GM23338 (cell line): ENCODE measurements around the gene CACNA2D1. TPM values are rescaled to one million over a fixed set of nuclear protein-coding genes. Genes with fewer than 3 reads are reported as not detected.

Experiments used
- ATAC-seq: fragments of 200-7000 bp; cut with Tn5 transposase; 3 replicates; pipeline ENCODE4 v1.9.1; 2020
- DNase-seq: peaks from one replicate; pipeline ENCODE4 v3.0.0-alpha.2; 2015; ENCODE audit warnings: low spot score
- H2AFZ ChIP-seq: fragments of 200-600 bp; sonication (generic); 2 replicates; pipeline ENCODE4 v1.8.0; 2016; ENCODE audit warnings: antibody characterized with exemption, mild to moderate bottlenecking, moderate library complexity
- H3F3A ChIP-seq: fragments of 200-600 bp; sonication (generic); replicated peaks from 2 replicates; pipeline ENCODE4 v1.8.0; 2017; ENCODE audit warnings: antibody characterized with exemption, mixed run types, low read depth
- H3K27ac ChIP-seq: fragments of 200-600 bp; sonication (generic); 2 replicates; pipeline ENCODE4 v1.6.1; 2016; ENCODE audit warnings: low read depth
- H3K27me3 ChIP-seq: fragments of 200-600 bp; sonication (generic); 2 replicates; pipeline ENCODE4 v1.8.0; 2016; ENCODE audit warnings: mild to moderate bottlenecking, mixed run types, moderate library complexity; ENCODE audit not compliant: insufficient read depth
- H3K36me3 ChIP-seq: fragments of 200-600 bp; sonication (generic); 2 replicates; pipeline ENCODE4 v1.8.0; 2016; ENCODE audit warnings: mild to moderate bottlenecking; ENCODE audit not compliant: insufficient read depth
- H3K4me1 ChIP-seq: fragments of 200-600 bp; sonication (generic); 2 replicates; pipeline ENCODE4 v1.8.0; 2016; ENCODE audit warnings: mild to moderate bottlenecking, moderate library complexity; ENCODE audit not compliant: insufficient read depth
- H3K4me2 ChIP-seq: fragments of 200-600 bp; sonication (generic); 2 replicates; pipeline ENCODE4 v1.7.1; 2017; ENCODE audit warnings: mixed run types
- H3K4me3 ChIP-seq: fragments of 200-600 bp; sonication (generic); 2 replicates; pipeline ENCODE4 v1.6.1; 2016; ENCODE audit warnings: mixed run types
- H3K79me2 ChIP-seq: fragments of 200-600 bp; sonication (generic); replicated peaks from 2 replicates; pipeline ENCODE4 v1.8.0; 2017; ENCODE audit warnings: mild to moderate bottlenecking; ENCODE audit not compliant: insufficient read depth
- H3K9me2 ChIP-seq: fragments of 200-600 bp; sonication (generic); 2 replicates; pipeline ENCODE4 v1.8.0; 2017; ENCODE audit not compliant: insufficient read depth
- H4K20me1 ChIP-seq: fragments of 200-600 bp; sonication (generic); replicated peaks from 2 replicates; pipeline ENCODE4 v1.8.0; 2017; ENCODE audit warnings: mild to moderate bottlenecking; ENCODE audit not compliant: insufficient read depth
- H3K27ac Mint-ChIP-seq: 2 replicates; pipeline ENCODE4 v1.8.0; 2020; ENCODE audit warnings: inconsistent platforms, mild to moderate bottlenecking, moderate library complexity, mixed read lengths
- H3K27me3 Mint-ChIP-seq: 3 replicates; pipeline ENCODE4 v1.8.0; 2022; ENCODE audit warnings: low read depth, mild to moderate bottlenecking, moderate library complexity, mixed read lengths, inconsistent platforms; ENCODE audit not compliant: insufficient read depth, poor library complexity
- H3K36me3 Mint-ChIP-seq: 3 replicates; pipeline ENCODE4 v1.8.0; 2021; ENCODE audit warnings: low read depth, mild to moderate bottlenecking, inconsistent platforms, moderate library complexity, mixed read lengths
- H3K4me1 Mint-ChIP-seq: 3 replicates; pipeline ENCODE4 v1.8.0; 2020; ENCODE audit warnings: mild to moderate bottlenecking, inconsistent platforms, mixed read lengths
- H3K4me3 Mint-ChIP-seq: 3 replicates; pipeline ENCODE4 v1.8.0; 2021; ENCODE audit warnings: moderate library complexity, mild to moderate bottlenecking, inconsistent platforms, mixed read lengths
- H3K9me3 Mint-ChIP-seq: 3 replicates; pipeline ENCODE4 v1.8.0; 2020; ENCODE audit warnings: moderate library complexity, mild to moderate bottlenecking, inconsistent platforms, mixed read lengths
- CREB1 ChIP-seq: fragments of 250-450 bp; sonication (Bioruptor Pico); IDR thresholded peaks from 2 replicates; pipeline ENCODE4 v1.5.0; 2020; ENCODE audit warnings: low read depth, mild to moderate bottlenecking, moderate library complexity
- EZH2 ChIP-seq: fragments of 200-600 bp; sonication (generic); IDR thresholded peaks from one replicate; pipeline ENCODE4 v1.8.0; 2017; ENCODE audit warnings: antibody characterized with exemption, mild to moderate bottlenecking, low read depth; ENCODE audit not compliant: unreplicated experiment
- EZH2phosphoT487 ChIP-seq: fragments of 200-600 bp; sonication (generic); IDR thresholded peaks from one replicate; pipeline ENCODE4 v1.8.1; 2018; ENCODE audit warnings: antibody characterized with exemption; ENCODE audit not compliant: unreplicated experiment
- JUNB ChIP-seq: IDR thresholded peaks from one replicate; pipeline ENCODE4 v1.6.1; 2016; ENCODE audit warnings: antibody characterized with exemption; ENCODE audit not compliant: unreplicated experiment
- REST ChIP-seq: IDR thresholded peaks from one replicate; pipeline ENCODE4 v1.6.1; 2018; ENCODE audit warnings: antibody characterized with exemption; ENCODE audit not compliant: unreplicated experiment
- ZNF462 ChIP-seq: fragments of 250-450 bp; sonication (Bioruptor Pico); IDR thresholded peaks from 2 replicates; pipeline ENCODE4 v1.5.0; 2020; ENCODE audit warnings: mild to moderate bottlenecking, moderate library complexity
- polyA plus RNA-seq: library from polyadenylated mRNA; unstranded; fragments of >200 nt; fragmentation: Nextera tagmentation; extraction: Ambion mirVana; gene quantifications from 2 replicates; pipeline ENCODE4 v1.2.1, GENCODE V29; 2016
- total RNA-seq: library from RNA; depleted of rRNA; stranded (reverse); fragments of >200 nt; shearing (Covaris generic); gene quantifications from 2 replicates; pipeline ENCODE4 v1.2.3, GENCODE V29; 2014

Gene CACNA2D1
- total and polyA plus RNA-seq, 2 experiments from 2014 or later = 7.0 to 20.4 TPM

- no peak for TF ChIP-seq ZNF462 (CRISPR knock-in tag)
- no peak for TF ChIP-seq JUNB
Observed at GRCh38 chr7:82131215-82131614, 312.4 kb downstream of the CACNA2D1 start (continued).

- Histone ChIP-seq H3K27me3 (no peaks in the 10 kb centered on the region), H3K4me2 (no peak overlapping the region), H4K20me1 (no peaks in the 10 kb centered on the region), H3K27ac (no peak overlapping the region), H3K79me2 (no peaks in the 10 kb centered on the region), H3F3A (no peaks in the 10 kb centered on the region), H3K4me1 (no peaks in the 10 kb centered on the region), H3K36me3 (no peaks in the 10 kb centered on the region), H3K9me2 (no peaks in the 10 kb centered on the region), H3K4me3 (no peak overlapping the region), H2AFZ (no peak overlapping the region)
- Mint-ChIP-seq H3K27me3 (no peaks in the 10 kb centered on the region), H3K4me1 (no peaks in the 10 kb centered on the region), H3K36me3 (peaks cover 23% of the 10 kb centered on the region), H3K9me3 (peaks cover 17% of the 10 kb centered on the region), H3K27ac (peak overlapping the region; percentile 42; the same call in 1 of the 2 replicates), H3K4me3 (no peak overlapping the region)
- no peak for DNase-seq
- no peak for ATAC-seq
- TF ChIP-seq REST = no peak
- no peak for TF ChIP-seq EZH2phosphoT487
- no peak for TF ChIP-seq JUNB
- TF ChIP-seq CREB1 (CRISPR knock-in tag) = no peak
- no peak for TF ChIP-seq EZH2
- no peak for TF ChIP-seq ZNF462 (CRISPR knock-in tag)
Observed at GRCh38 chr7:82129091-82129490, 314.5 kb downstream of the CACNA2D1 start.
